NCI-H1436 (cell line): ENCODE data around the gene PRPF6.

Experiments
- DNase-seq: peaks from one replicate; lab custom pipeline; 2025; lab: John Stamatoyannopoulos, UW

The PRPF6 gene

DNA sequence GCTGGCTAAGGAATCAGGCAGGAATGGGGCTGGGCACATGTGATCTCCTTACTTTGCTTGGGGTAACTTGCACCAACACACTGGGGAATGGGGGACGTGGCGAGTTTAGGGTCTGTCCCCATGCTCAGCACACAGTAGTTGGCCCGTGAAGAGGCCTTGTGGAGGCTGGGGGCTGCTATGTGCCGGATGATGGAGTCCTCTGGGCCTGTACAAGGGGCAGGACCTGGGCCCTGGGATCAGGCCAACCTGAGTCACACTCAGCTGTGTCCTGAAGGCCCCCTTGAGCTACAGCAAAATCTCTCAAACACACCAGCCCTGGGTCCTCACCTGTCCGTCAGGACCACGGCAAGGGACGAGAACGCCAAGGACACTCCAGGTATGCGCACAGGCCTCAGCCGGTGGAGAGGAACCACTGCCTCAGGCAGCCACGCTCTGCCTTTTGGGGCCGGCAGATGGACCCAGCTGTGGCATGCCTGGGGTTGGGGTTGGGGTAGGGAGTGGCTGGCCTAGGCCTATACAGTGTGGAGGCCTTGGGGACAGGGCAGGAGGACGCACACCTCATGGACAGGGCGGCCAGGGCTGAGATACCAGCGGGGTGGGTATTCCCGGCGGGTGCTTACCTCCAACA, 35.8 kb upstream of the PRPF6 start:
- no peak for DNase-seq

DNA sequence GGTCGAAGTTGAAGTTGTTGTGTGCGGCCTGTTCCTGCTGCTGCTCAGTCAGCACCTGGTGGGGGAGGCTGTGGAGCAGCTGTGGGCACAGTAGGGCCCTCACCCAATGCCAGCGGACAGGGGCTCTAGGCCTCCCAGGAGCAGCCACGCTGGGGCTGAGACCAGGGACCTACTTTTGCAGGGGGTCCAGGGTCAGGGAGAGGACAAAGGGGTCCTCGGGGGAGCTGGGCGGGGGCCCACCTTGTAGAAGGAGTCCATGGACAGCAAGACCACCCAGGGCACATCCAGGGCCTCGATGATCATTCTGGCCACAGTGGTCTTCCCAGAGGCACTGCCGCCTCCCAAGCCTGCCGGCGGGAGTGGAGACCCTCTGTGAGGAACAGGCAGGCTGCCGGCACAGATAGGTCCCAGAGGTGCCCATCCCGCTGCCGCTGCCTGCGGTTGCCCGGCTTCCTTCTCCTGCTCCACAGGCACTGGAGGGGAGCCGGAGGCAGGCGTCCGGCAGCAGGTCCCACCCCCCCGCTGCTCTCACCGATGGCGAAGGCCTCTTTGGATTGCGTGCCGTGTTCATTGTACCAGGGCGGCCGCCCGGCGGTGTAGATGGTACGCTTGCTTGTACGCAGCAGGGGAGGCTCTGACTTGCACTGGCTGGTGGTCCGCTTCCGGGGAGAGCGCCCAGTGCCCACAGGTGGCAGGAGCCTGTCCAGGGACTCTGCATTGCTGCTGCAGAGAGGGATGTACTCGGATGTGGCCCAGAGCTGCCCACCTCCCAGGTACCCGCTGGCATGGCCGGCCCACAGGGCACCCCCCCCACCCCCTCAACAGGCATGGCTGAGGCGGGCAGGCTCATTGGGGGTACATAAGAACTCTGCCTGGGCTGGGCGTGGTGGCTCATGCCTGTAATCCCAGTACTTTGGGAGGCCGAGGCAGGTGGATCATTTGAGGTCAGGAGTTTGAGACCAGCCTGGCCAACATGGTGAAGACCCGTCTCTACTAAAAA, 34.7 kb upstream of the PRPF6 start:
- no peak for DNase-seq

DNA sequence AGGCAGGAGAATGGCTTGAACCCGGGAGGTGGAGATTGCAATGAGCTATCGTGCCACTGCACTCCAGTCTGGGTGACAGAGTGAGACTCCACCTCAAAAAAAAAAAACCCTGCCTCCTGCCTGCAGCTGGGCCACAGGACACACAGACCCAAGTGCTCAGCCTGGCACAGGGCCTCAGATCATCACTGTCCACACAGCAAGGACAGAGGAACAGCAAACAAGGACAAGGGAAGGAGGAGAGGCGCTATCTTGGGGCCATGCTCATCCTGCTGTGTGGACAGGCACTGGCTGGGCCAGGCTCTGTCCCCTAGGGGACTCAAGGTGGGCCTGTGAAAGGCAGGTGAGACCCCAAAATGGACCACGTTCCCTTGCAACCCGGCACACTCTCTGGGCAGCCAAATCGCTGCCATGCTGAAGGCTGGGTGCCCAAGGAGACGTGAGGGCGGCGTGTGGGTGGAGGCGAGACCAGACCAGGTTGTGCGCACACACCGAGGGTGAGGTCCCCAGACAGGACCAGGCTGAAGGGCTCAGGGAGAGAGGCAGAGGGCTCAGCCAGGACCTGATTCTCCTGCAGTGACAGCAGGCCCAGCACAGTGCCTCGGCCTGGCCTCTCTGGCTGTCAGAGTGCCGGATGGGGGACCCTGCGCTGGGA, 33.8 kb upstream of the PRPF6 start:
- DNase-seq: no peak

DNA sequence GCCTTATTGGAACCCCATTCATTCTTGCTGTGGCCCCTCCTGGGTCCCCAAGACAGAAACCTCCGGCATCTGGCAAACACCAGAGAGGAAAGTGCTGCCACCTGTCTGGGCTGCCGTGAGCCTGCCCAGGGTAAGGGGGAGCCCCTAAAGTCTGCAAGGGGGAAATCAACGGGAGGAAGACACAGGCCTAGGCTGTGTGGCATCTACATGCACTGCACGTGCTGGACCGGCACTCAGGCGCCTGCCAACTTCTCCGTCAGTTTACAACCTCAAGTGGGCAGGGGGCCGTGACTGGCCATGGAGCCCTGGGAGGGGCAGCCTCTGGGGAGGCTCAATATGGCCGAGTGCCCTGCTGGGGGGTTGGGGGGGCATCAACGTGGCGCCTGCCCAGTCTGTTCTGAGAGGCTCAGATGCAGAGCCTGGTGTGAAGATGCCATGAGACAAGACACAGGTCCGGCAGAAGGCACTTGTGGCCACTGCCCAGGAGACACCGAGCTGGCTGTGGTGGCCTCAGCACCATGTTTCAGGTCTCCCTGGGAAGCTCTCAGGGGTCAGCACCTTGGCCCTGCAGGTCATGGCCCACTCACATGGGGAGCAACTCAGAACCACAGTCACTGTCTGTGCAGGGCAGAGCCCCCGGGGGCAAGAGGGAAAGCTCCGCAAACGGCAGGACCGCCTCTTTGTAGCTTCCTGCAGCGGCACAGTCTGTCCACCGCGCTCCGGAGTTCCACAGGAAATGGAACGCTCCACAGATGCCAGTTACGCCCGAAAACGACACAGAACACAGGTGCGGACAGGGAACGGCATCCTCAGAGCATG, 33.1 kb upstream of the PRPF6 start:
- no peak for DNase-seq

DNA sequence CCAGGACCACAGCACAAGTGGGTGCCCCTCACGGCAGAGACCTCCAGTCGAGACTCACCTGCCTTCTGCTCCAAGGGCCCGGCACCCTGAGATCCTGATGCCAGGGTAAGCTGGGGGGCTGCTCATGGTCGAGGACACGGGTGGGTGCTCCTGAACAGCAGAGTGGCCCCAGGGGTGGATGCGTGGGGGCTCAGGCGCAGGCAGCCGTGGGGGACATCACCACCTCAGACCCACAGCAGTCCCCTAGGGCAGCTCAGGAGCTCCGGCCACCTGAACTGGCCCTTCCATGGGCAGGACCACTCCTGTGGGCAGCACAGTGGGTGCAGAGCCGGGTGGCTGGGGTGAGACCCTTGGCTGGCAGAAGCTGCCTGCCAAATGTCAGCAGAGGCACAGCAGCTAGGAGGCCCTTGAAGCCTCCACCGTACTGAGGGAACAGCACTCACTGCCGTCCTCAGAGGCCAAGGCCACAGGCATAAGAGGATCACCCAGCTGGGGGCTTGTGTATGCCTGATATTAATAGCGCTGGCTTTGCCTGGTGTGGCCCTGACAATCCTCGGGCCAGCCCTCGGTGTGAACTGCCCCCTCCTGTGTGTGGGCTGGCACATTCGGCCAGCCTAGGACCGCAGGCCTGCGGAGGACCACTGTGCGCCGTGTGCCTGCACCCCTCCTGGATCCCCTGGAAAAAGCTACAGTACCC, 30.1 kb upstream of the PRPF6 start:
- DNase-seq: no peak

DNA sequence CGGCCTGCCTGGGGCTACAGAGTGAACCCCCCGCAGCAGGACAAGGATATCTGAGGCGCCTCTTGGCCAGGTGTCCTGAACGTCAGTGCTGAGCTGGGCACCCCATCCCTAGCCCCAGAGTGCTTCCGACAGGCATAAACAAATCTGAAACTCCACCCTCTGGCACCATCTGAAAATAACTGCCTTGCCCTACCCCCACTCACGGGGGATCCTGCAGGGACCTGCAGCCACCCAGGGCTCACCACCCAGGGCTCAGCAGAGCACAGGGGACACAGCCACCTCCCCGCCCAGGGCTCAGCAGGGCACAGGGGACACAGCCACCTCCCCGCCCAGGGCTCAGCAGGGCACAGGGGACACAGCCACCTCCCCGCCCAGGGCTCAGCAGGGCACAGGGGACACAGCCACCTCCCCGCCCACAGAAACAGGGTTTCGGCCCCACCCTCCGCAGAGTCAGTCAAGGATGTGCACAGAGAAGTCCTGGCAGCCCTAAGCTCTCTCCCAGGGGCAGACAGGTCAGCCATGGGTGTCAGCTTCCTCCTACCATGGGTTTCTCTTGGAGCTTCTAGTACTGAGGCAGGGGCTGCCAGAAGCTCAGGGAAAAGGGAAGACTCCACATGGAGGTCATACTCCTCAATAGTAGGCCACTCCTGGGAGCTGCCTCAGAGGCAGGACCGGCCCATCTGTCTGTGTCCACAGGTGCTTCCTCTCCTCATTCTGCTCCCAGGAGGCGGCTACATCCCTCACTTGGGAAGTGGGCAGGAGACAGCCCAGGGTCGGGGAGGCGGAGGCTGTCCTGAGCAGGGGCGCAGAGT, 29.3 kb upstream of the PRPF6 start:
- no peak for DNase-seq

DNA sequence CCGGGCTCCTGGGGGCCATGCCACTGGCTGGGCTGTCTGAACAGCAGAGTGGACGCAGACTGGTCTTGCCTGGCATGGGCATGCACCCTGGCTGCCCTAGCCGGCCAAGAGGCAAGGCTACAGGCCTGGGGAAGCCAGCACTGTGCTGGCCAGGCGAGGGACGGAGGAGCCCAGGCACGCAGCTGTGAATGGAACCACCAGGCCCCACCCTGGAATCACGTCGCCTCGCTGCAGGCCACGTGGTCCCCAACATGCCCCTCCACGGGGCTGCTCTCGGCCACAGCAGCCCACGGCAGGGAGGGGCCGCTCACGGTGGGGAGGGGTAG, 28.8 kb upstream of the PRPF6 start:
- no peak for DNase-seq

DNA sequence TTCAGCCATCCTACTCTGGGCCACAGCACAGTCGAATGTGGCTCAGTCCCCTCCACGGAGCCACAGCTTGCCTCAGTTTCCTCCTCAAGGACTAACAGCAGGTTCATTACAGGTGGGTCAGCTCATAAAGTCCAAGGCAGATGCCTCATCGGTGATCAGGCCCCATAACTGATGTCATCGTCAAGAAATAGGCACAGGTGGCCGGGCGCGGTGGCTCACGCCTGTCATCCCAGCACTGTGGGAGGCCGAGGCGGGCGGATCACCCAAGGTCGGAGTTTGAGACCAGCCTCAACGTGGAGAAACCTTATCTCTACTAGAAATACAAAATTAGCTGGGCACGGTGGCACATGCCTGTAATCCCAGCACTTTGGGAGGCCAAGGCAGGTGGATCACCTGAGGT, 28.2 kb upstream of the PRPF6 start:
- DNase-seq: no peak

DNA sequence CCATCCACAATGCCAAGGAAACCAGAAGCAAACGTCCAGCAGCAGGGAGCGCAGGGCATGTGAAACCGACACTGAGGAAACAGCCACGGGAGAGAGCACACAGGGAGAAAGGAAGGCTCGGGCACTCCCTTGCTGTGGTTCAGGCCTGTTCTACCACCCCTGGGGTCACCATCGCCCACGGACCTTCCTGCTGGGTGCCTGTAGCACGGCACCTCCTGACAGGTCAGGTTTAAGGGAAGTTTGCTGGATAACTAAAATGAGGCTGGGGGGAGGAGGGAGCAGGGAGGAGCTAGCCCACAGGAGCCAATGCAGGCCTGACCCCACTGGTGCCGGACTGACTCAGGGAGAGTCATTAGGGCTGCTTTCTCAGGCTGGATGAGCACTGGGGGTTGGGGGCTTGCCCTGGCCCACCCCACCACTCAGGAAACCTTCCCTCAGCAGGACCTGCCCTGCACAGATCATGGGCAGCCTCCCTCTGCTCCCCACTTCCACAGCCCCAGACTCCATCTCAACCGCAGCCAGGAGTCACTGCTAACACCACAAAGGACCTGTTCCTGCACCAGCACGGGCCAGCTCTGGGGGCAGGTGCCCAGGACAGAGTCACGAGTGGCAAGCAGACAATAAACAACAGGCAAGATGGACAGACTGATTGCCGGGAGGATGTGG, 27.0 kb upstream of the PRPF6 start:
- no peak for DNase-seq

DNA sequence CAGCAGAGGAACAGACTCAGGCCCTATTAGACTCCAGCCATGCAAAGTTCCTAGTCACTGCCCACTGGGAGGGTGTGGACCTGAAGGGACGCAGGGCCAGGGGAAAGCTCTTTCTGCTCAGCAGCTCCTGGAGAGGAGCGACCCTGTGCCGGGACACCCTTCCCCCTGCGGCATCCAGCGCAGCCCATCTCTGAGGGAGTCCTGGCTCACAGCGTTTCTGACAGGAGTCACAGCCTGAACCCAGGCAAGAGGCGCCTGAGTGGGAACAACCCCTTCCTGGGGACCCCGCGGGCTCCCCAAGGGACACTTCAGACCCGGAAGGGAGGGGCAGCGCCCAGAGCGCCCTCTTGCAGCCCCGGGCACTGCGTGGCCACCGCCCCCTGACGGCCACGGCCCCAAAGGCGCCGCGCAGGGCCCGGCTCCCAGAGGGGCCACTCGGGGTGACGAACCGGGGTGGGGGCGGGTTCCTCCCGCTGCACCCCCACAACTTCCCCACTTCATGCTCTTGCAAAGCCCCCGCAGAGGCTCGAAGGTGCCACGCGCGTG, 25.6 kb upstream of the PRPF6 start:
- peak; percentile 51 for DNase-seq

DNA sequence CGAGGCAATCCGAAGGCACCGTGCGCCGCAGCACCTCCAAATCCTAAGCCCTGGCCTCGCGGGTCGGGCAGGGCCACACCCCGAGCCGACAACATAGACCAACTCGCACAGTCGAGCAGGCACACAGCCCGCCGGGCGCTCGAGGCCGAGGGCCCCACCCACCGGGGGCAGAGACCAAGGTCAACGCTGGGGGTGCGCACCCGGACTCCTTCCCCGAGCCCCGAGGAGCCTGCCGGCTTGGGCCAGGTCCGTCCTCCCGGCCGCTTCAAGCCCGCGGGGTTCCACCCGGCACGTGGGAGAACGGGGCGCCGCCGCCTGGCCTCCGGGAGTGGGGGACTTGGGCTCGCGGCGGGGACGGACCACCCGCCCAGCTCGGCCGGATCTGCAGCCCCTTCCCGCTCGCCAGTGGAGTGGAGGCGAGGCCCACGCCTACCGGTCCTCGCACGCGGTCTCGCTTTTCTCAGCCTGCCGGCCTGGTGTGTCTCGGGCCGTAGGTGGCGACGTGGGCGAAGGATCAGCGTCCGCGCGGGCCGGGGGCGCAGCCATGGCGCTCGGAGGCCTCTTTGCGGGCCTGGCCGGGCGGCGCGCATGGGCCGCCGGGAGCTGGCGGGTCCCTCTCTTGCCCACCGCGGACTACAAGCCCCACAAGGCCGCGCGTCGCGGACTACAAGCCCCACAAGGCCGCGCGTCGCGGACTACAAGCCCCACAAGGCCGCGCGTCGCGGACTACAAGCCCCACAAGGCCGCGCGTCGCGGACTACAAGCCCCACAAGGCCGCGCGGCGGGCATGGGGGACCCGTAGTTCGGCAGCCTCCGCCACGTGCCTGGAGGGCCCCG, 24.9 kb upstream of the PRPF6 start, which contains the start of gene UCKL1:
UCKL1 (minus strand) TSS at position 590 of the 837 bp plus-strand sequence; CDS start at position 546, 44 bp downstream.
- peak; percentile 87 for DNase-seq

DNA sequence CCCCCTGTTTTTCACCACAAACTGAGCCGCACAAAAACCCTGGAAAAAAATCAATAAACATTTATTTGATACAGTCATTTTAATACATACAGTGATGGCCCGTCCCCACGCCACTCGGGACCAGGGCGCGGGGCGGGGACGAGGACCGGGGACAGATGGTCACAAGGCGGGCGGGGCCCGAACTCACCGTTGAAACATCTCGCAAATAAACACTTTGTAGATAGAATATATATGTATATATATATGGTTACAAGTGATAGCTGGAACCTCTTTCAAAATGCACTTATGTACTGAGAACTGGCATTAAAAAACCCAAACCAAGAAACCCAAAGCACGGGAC, 24.3 kb upstream of the PRPF6 start:
- no peak for DNase-seq

DNA sequence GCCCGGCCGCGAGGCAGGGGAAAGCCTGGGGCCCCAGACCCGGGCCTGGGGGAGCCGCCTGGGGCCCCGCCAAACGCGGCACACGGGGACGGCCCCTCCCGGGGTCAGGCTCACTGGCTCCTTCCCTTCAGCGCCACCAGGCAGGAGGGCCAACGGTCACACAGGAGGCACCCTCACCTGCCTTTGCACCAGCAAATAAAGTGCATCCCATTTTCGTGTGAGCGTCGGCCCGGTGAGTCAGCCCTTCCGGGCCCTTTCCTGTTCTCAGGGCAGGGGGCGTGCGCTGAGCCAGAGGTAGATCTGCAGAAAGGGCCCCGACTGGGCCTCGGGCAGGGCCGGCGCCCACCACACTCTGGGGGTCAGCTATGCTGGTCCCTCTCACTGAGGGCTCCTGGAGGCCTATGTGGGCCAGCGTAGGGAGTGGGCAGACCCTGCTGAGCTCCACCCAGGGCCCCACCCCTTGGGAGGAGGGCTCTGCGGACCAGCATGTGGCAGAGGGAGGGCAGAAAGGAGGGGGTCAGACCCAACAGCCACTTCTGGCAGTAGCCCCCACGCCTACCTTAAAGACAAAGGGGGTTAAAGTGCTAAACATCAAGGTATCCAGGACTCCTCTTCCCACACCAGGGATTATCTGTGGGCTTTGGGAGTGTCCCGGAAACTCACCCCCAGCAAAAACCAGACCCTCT, 23.8 kb upstream of the PRPF6 start:
- DNase-seq: peak; percentile 72

DNA sequence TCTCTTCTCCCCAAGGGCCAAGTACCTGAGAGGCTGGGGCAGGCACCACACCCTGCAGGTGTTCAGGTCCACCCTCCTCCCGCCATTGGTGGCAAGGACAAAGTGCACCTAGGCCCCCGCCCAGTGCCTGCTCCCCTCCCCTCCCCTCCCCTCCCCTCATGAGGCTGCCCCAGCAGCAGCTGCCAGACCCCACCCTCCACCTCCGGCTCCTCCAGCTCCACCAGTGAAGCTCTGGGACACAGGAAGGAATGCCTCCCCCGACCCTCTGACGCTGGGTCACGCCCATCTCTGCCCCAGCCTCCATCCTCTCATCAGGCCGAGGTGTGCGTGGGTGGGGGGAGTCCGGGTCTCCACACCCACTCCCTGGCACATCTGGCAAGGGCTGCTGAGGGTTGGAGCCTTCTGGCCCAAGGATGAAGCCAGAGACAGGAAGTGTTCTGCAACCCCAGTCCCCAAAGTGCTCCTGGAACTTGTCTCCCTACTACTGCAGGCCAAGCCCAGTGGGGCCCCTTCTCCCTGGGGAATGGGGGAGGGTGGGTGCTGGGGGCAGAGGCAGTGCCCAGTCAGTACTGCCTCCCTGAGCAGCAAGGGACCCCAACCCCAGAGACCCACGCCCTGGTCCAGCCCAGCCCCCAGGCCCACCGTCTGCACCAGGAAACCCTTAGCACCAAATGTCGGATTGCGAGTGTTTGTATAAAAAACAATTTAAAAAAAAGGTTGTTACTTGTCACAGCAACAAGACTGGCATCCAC, 23.1 kb upstream of the PRPF6 start:
- peak; percentile 72 for DNase-seq

DNA sequence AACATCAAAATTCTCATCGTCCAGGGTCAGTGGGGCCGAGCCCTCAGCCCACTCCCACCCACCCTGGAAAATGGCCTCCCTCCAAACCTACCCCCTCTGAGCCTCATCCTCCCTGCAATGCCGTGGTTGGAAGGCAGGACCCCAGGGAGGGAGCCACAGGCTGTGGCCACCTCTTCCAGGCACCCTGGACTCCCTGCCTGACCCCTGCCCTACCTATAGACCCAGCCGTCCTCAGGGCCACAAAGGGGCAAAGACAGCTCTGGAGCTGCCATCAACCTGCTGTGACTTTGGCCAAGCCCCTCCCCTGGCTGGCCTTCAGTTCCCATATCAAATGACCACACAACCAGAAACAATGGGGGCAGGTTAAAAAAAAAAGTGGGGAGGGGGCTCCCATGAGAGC, 22.5 kb upstream of the PRPF6 start:
- no peak for DNase-seq

DNA sequence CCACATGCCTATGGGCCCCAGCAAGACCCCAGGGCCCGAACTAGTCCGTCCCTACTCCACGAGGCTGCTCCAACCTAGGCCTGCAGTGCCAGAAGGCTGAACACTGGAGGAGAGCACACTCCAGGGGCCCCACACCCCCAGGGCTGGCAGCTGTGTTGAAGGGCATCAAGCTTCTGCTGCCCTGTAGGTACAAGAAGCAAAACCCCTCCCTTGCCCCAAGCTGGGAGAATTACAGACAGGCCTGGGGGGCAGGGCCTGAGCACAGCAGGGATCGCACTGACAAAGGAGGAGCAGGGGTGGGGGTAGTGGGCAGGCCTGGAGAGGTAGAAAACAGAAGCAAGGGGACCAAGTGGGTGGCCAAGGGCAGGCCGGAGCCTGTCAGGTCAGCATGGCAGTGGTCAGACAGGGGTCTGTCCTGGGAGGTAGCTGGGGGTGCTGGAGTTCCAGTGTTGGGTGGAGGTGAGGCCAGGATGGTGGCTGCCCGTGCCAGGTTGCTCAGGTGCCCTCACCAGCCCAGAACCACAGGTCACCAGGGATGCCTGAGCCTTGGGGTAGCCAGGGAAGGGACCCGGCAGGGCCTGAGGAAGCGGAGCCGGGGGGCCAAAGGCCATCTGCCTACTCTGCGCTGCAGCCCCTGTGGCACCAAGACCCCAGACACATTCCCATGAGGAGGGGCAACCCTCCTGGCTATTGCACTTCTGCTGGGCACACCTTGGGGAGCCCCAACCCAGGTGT, 21.8 kb upstream of the PRPF6 start:
- DNase-seq: no peak

DNA sequence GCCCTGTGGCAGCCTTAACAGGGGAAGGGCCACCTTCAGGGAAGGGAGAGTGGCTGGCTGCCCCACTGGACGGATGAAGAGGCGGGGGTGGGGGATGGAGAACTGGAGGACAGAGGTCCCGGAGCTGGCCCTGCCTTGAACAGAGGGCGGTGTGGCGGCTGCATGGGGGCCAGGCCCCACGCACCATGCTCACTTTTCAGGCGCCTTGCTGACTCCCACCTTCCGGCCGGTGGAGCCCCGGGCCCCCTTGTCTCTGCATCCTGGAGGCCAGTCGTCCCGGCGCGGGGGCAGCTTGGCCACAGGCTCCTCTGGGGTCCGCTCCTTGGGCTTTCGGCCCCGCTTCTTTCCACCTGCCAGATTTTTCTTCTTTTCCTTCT, 21.2 kb upstream of the PRPF6 start:
- DNase-seq: no peak
